Mesenchymal stem cell (in vitro differentiated cells and primary cell): ENCODE measurements around the gene ZDHHC1.
"Not testable (repeated sequence)": the region's sequence is repeated elsewhere in the genome, so short reads cannot be mapped to it uniquely, and the experiment has no call there.

Experiments
- DNase-seq: peaks from one replicate; pipeline ENCODE4 v3.0.0-alpha.2; 2013
- H2AFZ ChIP-seq: one replicate; pipeline ENCODE4 v1.6.1; 2013; ENCODE audit warnings: low read depth, mild to moderate bottlenecking, control low read depth, inconsistent platforms, low read length, moderate library complexity
- H2AK5ac ChIP-seq: 2 replicates; pipeline ENCODE4 v1.6.1; 2013; ENCODE audit warnings: low read length, moderate library complexity, mild to moderate bottlenecking, inconsistent platforms; ENCODE audit not compliant: severe bottlenecking
- H2BK120ac ChIP-seq: one replicate; pipeline ENCODE4 v1.6.1; 2013; ENCODE audit warnings: low read depth, mild to moderate bottlenecking, inconsistent platforms, low read length, moderate library complexity
- H2BK12ac ChIP-seq, 2 experiments: one replicate each; pipeline ENCODE4 v1.6.1; 2013; ENCODE audit warnings: inconsistent platforms in 2 of 2, low read length in 2 of 2, mild to moderate bottlenecking in 2 of 2, moderate library complexity in 2 of 2, control low read depth in 1 of 2
- H2BK15ac ChIP-seq: one replicate; pipeline ENCODE4 v1.6.1; 2013; ENCODE audit warnings: mild to moderate bottlenecking, low read depth, inconsistent platforms; ENCODE audit not compliant: poor library complexity, severe bottlenecking
- H2BK5ac ChIP-seq: 2 replicates; pipeline ENCODE4 v1.6.1; 2013; ENCODE audit warnings: low read depth, mild to moderate bottlenecking, low read length, control low read depth, inconsistent platforms; ENCODE audit not compliant: poor library complexity, severe bottlenecking
- H3K14ac ChIP-seq, 2 experiments: one replicate each; pipeline ENCODE4 v1.6.1; 2013; ENCODE audit warnings: inconsistent platforms in 2 of 2, low read length in 2 of 2, control low read depth in 1 of 2, mild to moderate bottlenecking in 1 of 2, moderate library complexity in 1 of 2
- H3K18ac ChIP-seq, 2 experiments: one replicate each; pipeline ENCODE4 v1.6.1; 2013; ENCODE audit warnings: inconsistent platforms in 2 of 2, low read length in 2 of 2, control low read depth in 1 of 2, low read depth in 1 of 2, mild to moderate bottlenecking in 1 of 2
- H3K23ac ChIP-seq, 2 experiments: one replicate each; pipeline ENCODE4 v1.6.1; 2013; ENCODE audit warnings: inconsistent platforms in 2 of 2, low read length in 2 of 2, mild to moderate bottlenecking in 2 of 2, moderate library complexity in 2 of 2, control low read depth in 1 of 2
- H3K27ac ChIP-seq: 2 replicates; pipeline ENCODE4 v1.5.1; 2013; ENCODE audit warnings: mild to moderate bottlenecking, moderate library complexity, low read length, control low read depth, inconsistent platforms; ENCODE audit not compliant: poor library complexity, severe bottlenecking
- H3K27me3 ChIP-seq, 2 experiments: 2 replicates each; pipeline versions ENCODE4 v1.6.1 to v1.7.0; 2013; ENCODE audit warnings: low read length in 2 of 2, mild to moderate bottlenecking in 2 of 2, moderate library complexity in 2 of 2, control low read depth in 1 of 2, inconsistent platforms in 1 of 2; ENCODE audit not compliant: control insufficient read depth in 1 of 2, insufficient read depth in 1 of 2
- H3K36me3 ChIP-seq, 2 experiments: 2 replicates each; pipeline versions ENCODE4 v1.6.1 to v1.7.0; 2013; ENCODE audit warnings: low read length in 2 of 2, control low read depth in 1 of 2, inconsistent platforms in 1 of 2, low read depth in 1 of 2, mild to moderate bottlenecking in 1 of 2; ENCODE audit not compliant: insufficient read depth in 2 of 2, control insufficient read depth in 1 of 2
- H3K4ac ChIP-seq, 2 experiments: one replicate each; pipeline ENCODE4 v1.6.1; 2013; ENCODE audit warnings: inconsistent platforms in 2 of 2, low read length in 2 of 2, mild to moderate bottlenecking in 2 of 2, moderate library complexity in 2 of 2, control low read depth in 1 of 2, low read depth in 1 of 2
- H3K4me1 ChIP-seq: 2 replicates; pipeline ENCODE4 v1.6.1; 2013; ENCODE audit warnings: low read depth, low read length, control low read depth; ENCODE audit not compliant: control insufficient read depth, insufficient read depth
- H3K4me2 ChIP-seq: 2 replicates; pipeline ENCODE4 v1.6.1; 2013; ENCODE audit warnings: low read length, mild to moderate bottlenecking, inconsistent platforms; ENCODE audit not compliant: poor library complexity, severe bottlenecking
- H3K4me3 ChIP-seq, 2 experiments: 2 replicates each; pipeline versions ENCODE4 v1.5.1 to v1.7.0; 2013; ENCODE audit warnings: low read length in 2 of 2, mild to moderate bottlenecking in 2 of 2, control low read depth in 1 of 2, low read depth in 1 of 2; ENCODE audit not compliant: insufficient read depth in 1 of 2
- H3K79me1 ChIP-seq: replicated peaks from 2 replicates; pipeline ENCODE4 v1.6.1; 2013; ENCODE audit warnings: mild to moderate bottlenecking, control low read depth, low read length, inconsistent platforms; ENCODE audit not compliant: poor library complexity, severe bottlenecking
- H3K9ac ChIP-seq: 2 replicates; pipeline ENCODE4 v1.7.0; 2013; ENCODE audit warnings: mild to moderate bottlenecking, low read length, moderate library complexity
- H3K9me3 ChIP-seq: 2 replicates; pipeline ENCODE4 v1.7.0; 2013; ENCODE audit warnings: mild to moderate bottlenecking, low read length; ENCODE audit not compliant: control insufficient read depth
- H4K8ac ChIP-seq: one replicate; pipeline ENCODE4 v1.6.1; 2013; ENCODE audit warnings: inconsistent platforms, mild to moderate bottlenecking, low read length, moderate library complexity
- H4K91ac ChIP-seq: one replicate; pipeline ENCODE4 v1.6.1; 2013; ENCODE audit warnings: mild to moderate bottlenecking, low read length, inconsistent platforms
- WGBS: methylation state at CpG from one replicate; pipeline ENCODE4 v1.1.7; 2013; ENCODE audit warnings: mixed read lengths; 5-methylcytosine and 5-hydroxymethylcytosine counted together

Gene ZDHHC1

DNA sequence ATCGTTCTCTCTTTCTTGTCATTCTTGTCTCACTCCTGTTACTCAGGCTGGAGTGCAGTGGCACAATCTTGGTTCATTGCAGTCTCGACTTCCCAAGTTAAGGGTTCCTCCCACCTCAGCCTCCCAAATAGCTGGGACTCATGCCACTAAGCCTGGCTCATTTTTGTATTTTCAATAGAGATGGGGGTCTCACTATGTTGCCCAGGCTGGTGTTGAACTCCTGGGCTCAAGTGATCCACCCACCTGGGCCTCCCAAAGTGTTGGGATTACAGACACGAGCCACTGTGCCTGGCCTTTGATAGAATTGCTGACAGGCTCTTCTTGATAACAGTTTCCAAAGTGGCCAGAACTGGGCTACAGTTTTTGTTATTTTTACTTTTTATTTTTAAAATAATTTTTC, 55.2 kb downstream of the ZDHHC1 start:
- H2BK15ac ChIP-seq, result no peak overlapping the region
- no peak overlapping the region for H3K14ac ChIP-seq
- no peak overlapping the region for H4K8ac ChIP-seq
- no peak overlapping the region for H3K23ac ChIP-seq
- H2BK12ac ChIP-seq, result no peak overlapping the region
- no peaks in the 10 kb centered on the region for H3K9me3 ChIP-seq
- no peak overlapping the region for H4K91ac ChIP-seq
- no peaks in the 10 kb centered on the region for H3K36me3 ChIP-seq
- no peak overlapping the region for H3K27ac ChIP-seq
- 78% methylated on average over 3 of the region's 3 CpGs for WGBS
- H3K9ac ChIP-seq, result no peak overlapping the region
- DNase-seq, result no peak
- peaks cover 10 to 46% of the 10 kb centered on the region in 2 experiments for H3K27me3 ChIP-seq
- H3K4me2 ChIP-seq, result no peak overlapping the region
- no peak overlapping the region for H3K4me3 ChIP-seq
- no peak overlapping the region for H3K18ac ChIP-seq
- no peaks in the 10 kb centered on the region for H3K4me1 ChIP-seq
- H2AFZ ChIP-seq, result no peak overlapping the region
- H3K79me1 ChIP-seq, result no peaks in the 10 kb centered on the region
- H2BK120ac ChIP-seq, result no peak overlapping the region
- no peak overlapping the region for H3K4ac ChIP-seq
- no peak overlapping the region for H2AK5ac ChIP-seq
- no peak overlapping the region for H2BK5ac ChIP-seq

DNA sequence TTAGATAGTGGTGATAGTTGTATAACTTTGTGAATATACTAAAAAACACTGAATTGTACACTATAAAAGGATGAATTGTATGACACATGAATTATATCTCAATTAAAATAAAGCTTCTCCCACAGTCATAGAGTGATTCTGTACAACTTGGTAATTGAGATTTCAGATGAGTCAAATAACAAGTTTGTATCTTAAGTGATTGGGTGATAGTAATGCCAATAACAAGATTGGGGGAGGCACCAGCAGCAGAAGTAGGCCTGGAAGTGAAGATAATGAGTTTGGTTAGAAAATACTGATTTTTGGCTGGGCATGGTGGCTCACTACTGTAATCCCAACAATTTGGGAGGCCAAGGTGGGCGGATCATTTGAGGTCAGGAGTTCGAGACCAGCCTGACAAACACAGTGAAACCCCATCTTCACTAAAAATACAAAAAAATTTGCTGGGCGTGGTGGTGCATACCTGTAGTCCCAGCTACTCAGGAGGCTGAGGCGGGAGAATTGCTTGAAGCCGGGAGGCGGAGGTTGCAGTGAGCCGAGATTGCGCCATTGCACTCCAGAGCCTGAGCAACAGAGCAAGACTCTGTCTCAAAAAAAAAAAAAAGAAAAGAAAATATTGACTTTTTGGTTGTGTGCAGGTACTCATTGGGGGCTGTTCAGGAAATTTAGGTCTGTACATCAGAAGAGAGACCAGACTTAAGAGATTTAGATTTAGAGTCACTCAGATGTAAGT, 56.6 kb downstream of the ZDHHC1 start:
- WGBS, result 90% methylated on average over 8 of the region's 8 CpGs
- not testable (repeated sequence) for H3K9ac ChIP-seq, H3K4ac ChIP-seq

DNA sequence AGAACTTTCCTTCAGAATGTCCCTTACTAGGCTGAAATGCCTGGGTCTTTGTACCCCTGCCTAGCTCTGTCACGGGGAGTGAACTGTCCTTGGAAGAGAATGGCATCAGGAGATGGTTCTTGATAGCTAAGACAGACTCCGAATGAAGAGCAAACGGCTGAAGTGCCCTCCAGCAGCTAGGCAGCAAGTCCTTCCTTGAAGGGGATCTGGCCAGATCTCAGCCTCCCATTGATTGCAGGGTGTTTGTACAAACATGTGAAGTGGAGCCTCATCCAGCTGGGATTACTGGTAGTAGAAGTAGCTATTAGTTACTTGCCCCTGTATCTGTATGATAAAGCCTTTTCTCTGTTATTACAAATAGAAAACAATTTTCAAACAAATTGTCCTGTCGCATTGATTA, 58.7 kb downstream of the ZDHHC1 start:
- H3K4me3 ChIP-seq, result no peak overlapping the region
- H3K23ac ChIP-seq, result no peak overlapping the region
- H3K27me3 ChIP-seq, result peaks cover 8 to 43% of the 10 kb centered on the region in 2 experiments

More for the DNA sequence above, 56.6 kb downstream of the ZDHHC1 start:
- H3K23ac ChIP-seq, H3K4me1 ChIP-seq, H2BK120ac ChIP-seq, H3K79me1 ChIP-seq, H2BK5ac ChIP-seq, H3K36me3 ChIP-seq, H3K18ac ChIP-seq, H3K4me2 ChIP-seq, H3K4me3 ChIP-seq, H3K14ac ChIP-seq, H4K91ac ChIP-seq, H2BK15ac ChIP-seq, H3K9me3 ChIP-seq, H3K27ac ChIP-seq, DNase-seq, H2AK5ac ChIP-seq, H2BK12ac ChIP-seq, H2AFZ ChIP-seq, H4K8ac ChIP-seq: not testable (repeated sequence)
- H3K27me3 ChIP-seq, result peaks cover 12 to 46% of the 10 kb centered on the region in 2 experiments

DNA sequence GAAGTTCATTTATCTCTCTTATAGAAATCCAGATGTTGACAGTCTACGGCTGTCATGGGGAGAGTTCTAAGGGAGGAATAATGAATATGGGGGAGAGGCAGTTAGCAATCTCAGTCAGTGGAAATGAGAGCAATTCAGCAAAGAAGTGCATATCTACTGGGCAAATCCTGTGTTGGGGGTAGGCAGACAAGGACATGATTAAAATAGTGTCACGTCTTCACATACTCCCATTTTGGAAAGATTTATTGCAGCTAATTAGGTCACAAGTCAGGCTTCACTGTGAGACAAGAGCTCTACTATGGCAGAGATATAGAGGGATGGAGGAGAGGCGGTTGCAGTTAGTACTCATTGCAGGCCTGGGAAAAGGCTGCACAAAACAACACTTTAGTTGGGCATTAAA, 59.9 kb downstream of the ZDHHC1 start:
- no peak overlapping the region for H3K23ac ChIP-seq
- no peak overlapping the region for H4K8ac ChIP-seq
- no peaks in the 10 kb centered on the region for H3K36me3 ChIP-seq
- H4K91ac ChIP-seq, result no peak overlapping the region
- peaks cover 5% of the 10 kb centered on the region for H3K9me3 ChIP-seq
- DNase-seq, result no peak
- 67% methylated on average over 3 of the region's 3 CpGs for WGBS
- no peak overlapping the region for H3K18ac ChIP-seq
- no peak overlapping the region for H3K14ac ChIP-seq
- H3K9ac ChIP-seq, result no peak overlapping the region
- no peak overlapping the region for H2BK5ac ChIP-seq
- H3K27me3 ChIP-seq, result peaks cover 8 to 40% of the 10 kb centered on the region in 2 experiments
- no peak overlapping the region for H2BK15ac ChIP-seq
- no peak overlapping the region for H3K27ac ChIP-seq
- H3K79me1 ChIP-seq, result no peaks in the 10 kb centered on the region
- no peak overlapping the region for H3K4me2 ChIP-seq
- no peaks in the 10 kb centered on the region for H3K4me1 ChIP-seq
- no peak overlapping the region for H2AFZ ChIP-seq
- H2AK5ac ChIP-seq, result no peak overlapping the region
- H3K4ac ChIP-seq, result no peak overlapping the region
- H2BK12ac ChIP-seq, result no peak overlapping the region
- no peak overlapping the region for H2BK120ac ChIP-seq
- H3K4me3 ChIP-seq, result no peak overlapping the region

More for the DNA sequence above, 58.7 kb downstream of the ZDHHC1 start:
- no peak overlapping the region for H2BK5ac ChIP-seq
- no peaks in the 10 kb centered on the region for H3K4me1 ChIP-seq
- no peak overlapping the region for H3K9ac ChIP-seq
- no peak overlapping the region for H4K8ac ChIP-seq
- H2AK5ac ChIP-seq, result no peak overlapping the region
- H2BK15ac ChIP-seq, result no peak overlapping the region
- WGBS, result 31% methylated on average over 3 of the region's 4 CpGs
- H3K36me3 ChIP-seq, result no peaks in the 10 kb centered on the region
- DNase-seq, result no peak
- H2BK12ac ChIP-seq, result no peak overlapping the region
- H2BK120ac ChIP-seq, result no peak overlapping the region
- H3K27ac ChIP-seq, result no peak overlapping the region
- H3K4ac ChIP-seq, result no peak overlapping the region
- peaks cover 5% of the 10 kb centered on the region for H3K9me3 ChIP-seq
- H2AFZ ChIP-seq, result no peak overlapping the region
- H3K18ac ChIP-seq, result no peak overlapping the region
- no peak overlapping the region for H4K91ac ChIP-seq
- H3K4me2 ChIP-seq, result no peak overlapping the region
- no peaks in the 10 kb centered on the region for H3K79me1 ChIP-seq
- H3K14ac ChIP-seq, result peak overlapping the region in 1 of 2 experiments; percentile 55
